Limb (tissue), 2 donors: ENCODE measurements around the gene LIG3.
"Not testable (repeated sequence)": the region's sequence is repeated elsewhere in the genome, so short reads cannot be mapped to it uniquely, and the experiment has no call there.

Experiments used
- DNase-seq, 2 donors: peaks; one replicate each; pipeline ENCODE4 v3.0.0-alpha.2; 2016; ENCODE audit errors: extremely low spot score in 2 of 2

Gene LIG3

DNA sequence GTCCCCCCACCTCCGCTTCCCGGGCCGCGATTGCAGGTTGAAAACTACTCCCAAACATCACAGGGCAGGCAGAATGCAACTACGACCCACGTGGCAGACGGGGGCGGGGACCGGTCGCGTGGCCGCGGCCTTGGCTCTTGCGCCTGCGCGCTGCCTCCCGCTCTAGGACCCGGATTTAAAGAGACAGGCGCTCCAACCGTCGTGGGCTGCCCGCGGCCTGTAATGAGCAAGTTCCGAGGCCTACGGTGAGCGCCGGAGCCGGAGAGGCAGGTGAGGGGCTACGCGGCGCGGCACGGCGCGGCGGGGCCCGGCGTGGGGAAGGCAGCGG is at the start of gene LIG3:
LIG3 (plus strand) TSS at position 160 of the 328 bp plus-strand sequence. CDS start 2,494 bp downstream, outside the sequence.
- peak; percentile 95 to 97 for DNase-seq

DNA sequence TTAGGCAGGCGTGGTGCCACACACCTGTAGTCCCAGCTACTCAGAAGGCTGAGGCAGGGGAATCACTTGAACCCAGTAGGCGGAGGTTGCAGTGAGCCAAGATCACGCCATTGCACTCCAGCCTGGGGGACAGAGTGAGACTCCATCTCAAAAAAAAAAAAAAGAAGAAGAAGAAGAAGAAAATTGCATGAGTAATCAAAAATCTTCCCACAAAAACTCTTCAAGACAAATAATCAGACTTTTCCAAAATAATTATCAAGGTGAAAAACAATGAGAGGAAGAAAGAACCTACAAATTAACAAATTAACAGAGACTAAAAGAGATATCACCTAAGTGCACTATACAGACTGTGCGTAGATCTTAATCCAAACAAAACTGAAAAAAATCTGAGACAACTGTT is 29.5 kb upstream of the LIG3 start:
- DNase-seq: not testable (repeated sequence)

DNA sequence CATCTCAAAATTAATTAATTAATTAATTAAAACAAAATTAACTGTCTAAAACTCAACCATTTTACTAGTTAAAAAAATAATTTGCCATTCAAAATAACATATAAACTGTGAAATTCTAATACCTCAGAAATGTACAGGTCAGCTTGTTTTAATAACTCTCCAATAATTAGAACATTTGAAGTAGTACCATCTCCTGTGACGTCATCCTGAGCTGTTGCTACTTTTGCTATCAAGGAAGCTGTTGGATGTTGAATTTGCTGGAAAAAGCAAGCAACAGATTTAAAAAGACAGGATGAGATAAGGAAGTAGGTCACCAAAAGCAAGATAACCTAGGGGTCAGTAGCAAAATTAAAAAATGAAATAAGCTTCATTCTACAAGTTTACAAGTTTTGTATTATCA is 21.9 kb upstream of the LIG3 start:
- no peak for DNase-seq

DNA sequence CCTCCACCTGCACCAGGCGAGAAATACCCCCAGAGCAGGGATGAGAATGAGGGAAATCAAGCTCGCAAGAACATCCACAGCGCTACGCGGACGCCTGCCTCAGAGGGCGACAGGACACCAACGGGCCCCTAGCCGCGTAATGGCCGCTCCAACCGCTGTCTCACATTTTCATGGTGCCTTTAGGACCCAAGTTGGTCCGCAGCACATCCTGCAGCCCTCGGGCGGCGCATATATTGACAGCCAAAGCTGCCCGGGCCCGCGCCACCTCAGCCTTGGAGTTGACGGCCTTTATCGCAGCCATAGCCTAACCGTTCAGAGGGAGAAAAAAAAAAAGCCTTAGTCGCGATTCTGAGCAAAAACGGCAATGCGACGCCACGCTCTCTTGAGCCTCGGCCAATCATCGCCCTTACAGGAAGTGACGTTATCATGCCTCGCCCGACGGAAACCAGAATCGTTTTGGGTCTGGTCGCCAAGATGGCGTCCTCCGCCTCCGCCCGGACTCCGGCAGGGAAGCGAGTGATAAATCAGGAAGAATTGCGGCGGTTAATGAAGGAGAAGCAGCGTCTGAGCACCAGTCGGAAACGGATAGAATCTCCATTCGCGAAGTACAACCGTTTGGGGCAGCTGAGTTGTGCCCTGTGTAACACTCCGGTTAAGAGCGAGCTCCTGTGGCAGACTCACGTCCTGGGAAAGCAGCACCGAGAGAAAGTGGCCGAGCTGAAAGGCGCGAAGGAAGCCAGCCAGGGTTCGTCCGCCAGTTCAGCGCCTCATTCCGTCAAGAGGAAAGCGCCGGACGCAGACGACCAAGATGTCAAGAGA is 19.0 kb upstream of the LIG3 start, which contains the start of the genes CCT6B and ZNF830:
CCT6B (minus strand) TSS at position 368 of the 819 bp plus-strand sequence; CDS start at position 301, 67 bp downstream.
ZNF830 (plus strand) TSS at position 448 of the 819 bp plus-strand sequence; CDS start at position 475, 27 bp downstream.
- DNase-seq: peak; percentile 94

DNA sequence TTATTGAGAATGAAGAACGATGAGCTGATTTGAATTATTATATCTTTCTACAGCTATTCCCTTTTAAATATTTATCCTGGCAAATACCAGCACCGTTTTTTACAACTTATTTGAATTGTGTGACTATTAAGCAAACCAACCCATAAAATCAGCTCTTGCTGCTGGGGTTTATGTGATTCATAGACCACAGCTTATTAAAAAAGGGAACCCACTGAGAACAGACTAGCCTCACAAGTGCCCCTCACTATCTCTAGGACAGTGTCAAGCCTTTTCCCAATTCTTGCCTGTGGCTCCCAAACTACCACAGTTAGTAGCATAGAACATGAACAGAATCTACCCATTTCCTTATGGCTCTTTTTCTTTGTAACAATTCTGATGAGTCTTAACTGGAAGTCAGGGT is 6.1 kb upstream of the LIG3 start:
- DNase-seq: no peak

DNA sequence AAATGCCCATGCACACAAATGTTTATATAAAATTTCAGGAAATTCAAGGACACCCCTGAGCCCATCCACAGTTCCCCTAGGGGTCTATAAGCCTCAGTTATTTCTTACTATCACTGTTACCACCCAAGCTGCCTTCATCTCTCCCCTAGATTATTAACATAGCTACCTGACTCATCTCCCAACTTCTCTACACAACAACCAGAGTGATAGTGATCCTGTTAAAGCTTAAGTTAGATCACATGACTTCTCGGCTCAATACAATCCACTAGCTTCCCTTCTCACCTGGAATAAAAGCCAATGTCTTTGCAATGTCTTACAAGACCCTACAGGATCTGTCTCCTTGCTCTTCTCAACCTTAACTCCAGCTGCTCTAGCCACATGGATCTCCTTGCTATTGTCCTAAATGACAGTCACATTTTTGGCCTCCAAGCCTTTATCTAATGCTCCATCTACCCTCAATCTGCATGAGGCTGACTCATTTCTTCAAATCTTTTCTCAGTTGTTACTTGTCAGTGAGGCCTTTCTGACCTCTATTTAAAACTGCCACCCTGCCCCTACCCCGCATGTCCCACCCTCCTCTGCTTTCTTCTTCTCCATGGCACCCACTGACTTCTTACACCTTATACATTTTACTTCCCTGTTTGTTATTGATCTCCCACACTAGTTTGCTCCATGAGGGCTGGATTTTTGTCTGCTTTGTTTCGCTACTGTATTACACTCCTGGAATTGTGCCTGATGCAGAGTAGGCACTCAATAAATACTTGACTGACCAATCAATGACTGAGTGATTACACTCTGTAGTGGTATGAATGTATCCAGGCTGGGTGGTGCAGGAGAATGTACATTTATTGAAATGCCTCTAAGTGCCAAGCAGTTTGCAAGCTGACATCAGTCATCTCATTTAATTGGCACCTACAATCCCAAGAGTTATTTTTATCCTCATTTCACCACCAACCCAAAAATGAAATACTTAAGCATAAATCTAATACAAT is 5.2 kb upstream of the LIG3 start:
- DNase-seq: no peak

DNA sequence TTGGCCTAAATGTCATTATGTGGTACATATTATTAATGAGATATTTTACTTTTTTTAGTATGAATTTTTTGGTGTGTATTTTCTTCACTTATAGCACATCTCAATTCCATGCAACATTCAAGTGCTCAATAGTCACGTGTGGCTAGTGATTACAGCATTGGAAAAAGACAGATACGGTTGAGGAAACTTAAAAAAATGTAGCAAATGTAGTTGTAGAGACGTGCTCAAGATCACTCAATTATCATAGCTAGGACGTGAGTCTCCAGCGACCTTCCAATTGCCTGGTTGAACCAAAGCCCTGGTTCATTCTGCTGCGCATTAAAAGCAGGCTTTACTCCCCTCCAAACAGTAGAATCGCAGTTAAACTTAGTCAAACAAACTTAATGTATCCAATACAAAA is 1.2 kb upstream of the LIG3 start:
- no peak for DNase-seq

DNA sequence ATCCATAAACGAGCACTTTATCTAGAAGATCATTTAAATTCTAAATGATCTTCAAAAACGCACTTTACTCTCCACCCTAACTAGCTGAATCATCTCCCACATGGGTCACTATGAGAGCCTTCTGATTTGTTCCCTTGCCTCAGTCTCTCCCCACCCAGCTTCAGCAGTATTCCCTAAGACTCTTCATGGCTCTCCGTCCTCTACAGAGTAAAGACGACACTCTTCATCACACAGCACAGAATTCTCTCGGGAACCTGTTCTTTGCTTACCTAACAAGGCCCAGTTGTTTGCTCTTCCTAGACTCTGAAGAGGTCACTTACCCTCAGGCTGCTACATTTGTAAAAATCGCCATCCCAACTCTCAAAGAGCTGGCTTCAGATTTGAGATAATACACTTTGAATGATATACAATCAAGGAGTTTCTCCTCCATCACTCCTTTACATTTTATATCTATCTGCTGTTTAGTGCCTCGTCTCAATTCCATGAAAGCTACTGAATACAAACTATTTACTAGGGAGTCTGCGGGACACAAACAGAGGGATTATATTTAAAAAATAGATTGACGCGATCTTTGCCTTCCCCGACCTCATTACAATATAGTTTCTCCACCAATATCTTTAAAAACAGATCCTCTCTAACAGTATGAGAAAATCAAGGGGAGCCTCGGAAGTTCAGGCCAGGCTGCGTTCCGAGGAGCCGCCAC is 511 bp upstream of the LIG3 start:
- no peak for DNase-seq

DNA sequence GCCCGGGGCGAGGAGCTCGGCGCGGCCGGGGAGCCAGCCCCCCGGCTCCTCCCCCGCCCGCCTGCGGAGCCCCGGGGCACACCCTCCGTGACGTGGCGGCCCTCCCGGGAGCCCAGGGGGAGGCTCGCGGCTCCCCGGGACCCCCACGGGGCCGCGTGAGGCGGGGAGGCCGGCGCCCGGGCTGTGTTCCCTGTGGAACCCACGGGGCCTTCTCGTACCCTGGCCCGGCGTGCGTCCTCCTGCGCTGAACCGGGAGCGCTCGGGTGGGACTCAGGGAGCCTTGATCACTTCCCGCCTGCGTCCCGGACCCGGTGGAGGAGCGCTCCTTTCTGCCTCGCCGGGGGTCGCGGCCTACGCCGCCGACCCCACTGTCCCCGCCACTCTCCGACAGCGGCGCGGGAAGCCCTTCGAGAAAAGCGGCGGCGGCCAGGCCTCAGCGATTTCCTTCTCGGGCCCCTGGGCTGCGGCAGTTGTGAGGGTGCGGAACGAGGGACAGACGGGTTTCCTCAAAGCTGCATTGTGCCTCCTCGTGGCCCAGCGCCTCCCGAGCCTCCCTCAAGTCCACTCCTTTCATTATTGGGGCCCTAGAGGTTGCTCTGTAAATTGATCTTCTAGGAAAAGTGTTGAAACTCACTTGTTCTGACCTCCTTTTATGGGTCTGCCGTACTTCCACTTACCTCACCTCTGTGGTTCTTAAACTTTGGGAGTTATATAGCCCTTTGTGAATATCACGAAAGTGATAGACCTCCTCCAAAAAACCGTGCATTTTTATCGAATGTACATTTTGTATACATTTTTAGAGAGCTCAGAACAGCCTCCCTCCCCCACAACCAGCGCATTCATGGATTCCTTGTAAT is 597 bp downstream of the LIG3 start:
- DNase-seq: peak in 1 of 2 donors; percentile 71

DNA sequence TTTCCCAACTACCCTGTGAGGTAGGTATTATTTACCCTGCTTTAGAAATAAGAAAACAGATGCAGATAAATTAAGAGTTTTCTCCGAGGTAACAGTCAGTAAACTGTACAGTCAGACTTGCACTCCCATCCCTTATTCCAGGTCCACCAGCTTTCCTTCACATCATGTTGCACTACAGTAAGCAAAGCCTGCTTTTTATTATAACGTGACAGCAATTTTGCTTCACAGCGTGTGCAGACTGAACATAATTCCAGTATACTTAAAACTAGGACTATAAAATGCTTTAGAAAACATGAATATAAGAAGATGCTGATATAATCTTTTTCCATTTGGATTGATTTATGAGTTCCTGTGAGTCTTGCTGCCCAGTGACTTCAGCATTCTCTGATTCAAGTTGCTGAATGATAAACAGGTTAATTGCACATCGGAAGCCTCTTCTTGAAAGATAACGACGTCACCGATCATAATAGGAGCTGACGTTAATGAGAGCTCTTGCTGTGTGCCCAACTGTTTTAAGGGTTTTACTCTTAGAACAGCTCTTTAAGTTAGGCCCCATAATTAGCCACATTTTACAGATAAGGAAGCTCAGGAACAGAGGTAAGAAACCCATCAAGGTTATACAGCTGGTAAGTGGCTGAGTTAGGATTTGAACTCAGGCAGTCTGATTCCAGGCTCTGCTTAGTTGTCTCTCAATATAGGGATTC is 1.4 kb downstream of the LIG3 start:
- DNase-seq: no peak

DNA sequence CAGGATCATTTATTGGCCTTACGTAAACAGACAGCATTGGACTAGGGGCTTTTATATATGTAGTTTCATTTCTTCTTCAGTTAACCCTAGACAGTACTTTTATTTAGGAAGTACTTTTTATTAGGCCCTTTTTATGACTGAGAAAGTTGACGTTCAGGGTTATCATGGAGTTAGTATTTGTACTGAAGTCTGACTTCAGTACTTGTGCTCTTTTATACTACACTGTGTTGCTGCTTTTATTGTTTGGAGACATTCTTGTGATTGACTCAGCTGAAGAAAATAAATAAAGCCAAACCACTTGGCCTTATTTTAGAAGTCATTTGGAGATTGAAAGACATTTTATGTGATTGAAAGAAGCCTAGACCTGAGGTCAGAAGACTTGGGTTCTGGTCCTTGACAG is 6.9 kb downstream of the LIG3 start:
- no peak for DNase-seq

DNA sequence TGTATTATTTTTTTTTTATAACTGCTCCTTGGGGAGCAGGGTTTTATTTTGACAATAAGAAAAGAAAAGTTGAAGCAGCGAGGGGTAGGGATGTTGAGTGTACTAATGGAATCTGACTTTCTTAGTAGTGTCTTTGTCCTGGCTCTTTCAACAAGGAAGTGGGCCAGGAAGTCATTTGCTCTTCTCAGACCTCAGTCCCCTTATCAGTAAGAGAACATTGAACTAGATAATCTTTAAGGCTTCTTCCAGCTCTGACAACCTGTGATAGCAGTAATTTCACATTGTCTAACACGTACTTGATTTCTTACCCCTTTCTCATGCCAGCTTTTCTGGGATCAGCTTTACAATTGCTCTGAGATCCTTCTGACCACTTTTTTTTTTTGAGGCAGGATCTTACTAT is 8.3 kb downstream of the LIG3 start:
- no peak for DNase-seq

DNA sequence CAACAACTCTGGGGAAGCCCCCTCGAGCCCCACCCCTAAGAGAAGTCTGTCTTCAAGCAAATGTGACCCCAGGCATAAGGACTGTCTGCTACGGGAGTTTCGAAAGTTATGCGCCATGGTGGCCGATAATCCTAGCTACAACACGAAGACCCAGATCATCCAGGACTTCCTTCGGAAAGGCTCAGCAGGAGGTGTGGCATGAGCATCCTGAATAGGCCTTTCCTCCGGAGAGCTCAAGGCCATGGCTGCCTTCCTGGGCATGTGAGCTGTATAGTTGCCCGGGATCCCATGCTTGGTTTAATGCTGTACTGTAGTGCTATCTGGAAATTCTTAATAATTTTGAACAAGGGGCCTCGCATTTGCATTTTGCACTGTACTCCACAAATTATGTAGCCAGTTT is 9.2 kb downstream of the LIG3 start:
- DNase-seq: no peak

DNA sequence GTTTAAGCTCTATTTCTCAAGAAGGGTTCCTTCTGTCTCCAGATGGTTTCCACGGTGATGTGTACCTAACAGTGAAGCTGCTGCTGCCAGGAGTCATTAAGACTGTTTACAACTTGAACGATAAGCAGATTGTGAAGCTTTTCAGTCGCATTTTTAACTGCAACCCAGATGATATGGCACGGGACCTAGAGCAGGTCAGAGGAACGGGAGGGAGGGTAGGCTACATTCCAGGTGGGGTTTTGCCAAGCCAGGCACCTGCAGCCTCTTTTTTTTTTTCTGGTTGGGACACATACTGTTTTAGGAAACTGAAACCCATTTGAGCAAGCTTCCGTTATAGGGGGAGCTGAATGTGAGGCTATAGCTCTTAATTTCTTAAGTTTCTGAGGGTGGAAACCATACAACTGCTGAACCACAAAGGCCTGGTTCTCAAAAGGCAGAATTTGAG is 10.6 kb downstream of the LIG3 start:
- no peak for DNase-seq

DNA sequence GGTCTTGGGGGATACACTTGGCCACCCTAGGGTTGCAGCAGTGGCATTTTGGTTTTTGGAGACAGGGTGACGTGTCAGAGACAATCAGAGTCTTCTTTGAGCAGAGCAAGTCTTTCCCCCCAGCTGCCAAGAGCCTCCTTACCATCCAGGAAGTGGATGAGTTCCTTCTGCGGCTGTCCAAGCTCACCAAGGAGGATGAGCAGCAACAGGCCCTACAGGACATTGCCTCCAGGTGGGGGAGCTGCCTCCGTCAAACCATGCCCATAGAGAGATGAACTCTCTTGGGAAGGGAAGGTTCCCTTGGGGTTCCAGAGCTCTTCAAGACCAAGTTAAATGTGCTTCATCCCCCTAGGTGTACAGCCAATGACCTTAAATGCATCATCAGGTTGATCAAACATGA is 11.3 kb downstream of the LIG3 start:
- DNase-seq: no peak

DNA sequence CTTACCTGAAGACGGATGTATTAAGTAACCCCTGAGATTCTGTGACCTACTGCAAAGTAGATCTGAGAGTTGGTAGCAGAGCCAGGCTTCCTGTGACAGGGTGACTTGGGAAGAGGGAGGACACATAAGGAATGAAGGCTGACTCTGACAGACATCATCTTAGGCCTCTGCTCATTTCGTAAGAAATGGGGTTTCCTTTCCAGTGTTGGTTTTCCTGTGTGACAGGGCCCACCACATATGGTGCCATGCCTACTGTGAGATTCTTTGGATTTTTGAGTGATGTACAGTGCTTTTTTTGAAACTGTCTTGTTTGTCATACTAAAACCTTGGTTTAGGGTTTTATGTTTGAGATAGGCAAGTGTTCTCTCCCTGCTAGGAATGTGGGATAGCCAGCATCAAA is 12.7 kb downstream of the LIG3 start:
- no peak for DNase-seq

DNA sequence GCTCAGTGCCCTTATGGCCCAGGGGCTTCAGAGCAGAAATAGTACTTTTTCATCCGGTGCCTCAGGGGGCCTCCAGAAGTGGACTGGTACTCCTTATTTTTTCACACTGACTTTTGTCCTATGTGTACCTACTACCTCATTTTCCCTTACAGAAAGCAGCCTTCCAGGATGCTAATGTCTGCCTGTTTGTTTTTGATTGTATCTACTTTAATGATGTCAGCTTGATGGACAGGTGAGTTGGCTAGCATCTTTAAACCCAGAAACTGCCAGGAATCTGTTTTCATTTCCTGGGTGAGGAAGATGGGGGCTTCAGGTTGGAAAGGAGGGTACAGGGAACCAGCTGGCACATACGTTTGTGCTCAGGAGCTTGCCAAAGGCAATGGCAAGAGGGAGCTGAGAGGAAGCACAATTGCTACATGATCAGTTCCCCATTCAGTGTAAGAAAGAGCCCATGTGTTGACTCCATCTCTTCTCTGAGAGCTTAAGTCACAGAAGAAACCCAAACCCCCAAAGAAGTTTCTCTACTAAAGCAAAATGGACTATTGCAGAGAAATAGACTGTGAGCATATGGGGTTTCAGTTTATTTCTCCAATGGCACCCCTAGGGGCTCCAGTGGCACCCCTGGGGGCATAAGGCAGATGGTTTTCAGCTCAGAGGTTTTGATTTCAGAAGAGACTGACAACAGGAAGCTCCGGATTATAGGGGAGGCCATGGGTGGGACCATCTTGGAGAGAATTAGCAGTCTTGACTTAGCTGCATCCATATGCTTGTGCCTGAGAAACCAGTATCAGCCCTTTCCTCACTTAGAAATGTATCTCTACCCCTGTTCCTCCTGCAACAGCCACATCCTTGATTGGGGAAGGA is 16.3 kb downstream of the LIG3 start:
- DNase-seq: peak in 1 of 2 donors; percentile 12

DNA sequence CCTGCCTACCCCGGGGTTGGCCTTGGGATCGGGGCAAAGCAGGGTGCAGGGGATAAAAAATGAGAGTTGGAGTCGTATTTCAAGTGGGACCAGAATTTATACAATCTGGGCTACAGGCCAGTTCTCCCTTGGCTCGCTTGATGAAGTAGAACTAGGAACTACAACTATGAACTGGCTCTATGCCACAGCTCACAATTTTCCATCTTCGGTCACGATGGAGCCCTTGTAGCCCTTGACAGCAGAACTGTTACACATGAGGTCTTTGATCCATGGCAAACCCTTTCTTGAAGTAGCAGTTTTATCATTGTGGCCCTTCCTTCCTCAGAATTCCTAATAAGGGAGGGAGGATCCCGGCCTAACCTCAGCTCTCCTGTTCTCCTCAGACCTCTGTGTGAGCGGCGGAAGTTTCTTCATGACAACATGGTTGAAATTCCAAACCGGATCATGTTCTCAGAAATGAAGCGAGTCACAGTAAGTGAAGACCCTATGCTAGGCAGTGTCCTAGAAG is 17.1 kb downstream of the LIG3 start:
- peak; percentile 68 to 81 for DNase-seq

DNA sequence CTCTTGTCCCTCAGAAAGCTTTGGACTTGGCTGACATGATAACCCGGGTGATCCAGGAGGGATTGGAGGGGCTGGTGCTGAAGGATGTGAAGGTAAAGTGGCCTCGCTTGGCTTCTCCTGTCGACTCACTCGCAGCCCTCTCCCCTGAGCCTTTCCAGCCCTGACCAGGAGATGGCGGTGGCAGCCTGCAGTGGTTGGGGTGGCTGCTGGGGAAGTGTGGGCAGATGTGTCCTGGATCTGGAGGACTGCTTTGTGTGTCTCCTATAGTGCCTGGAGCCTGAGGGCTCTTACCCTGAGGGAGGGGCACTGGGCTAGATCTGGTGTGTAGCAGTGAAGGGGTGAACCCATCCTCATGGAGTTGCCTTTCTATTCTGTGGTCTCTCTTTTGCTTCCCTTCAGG is 17.9 kb downstream of the LIG3 start:
- DNase-seq: peak in 1 of 2 donors; percentile 60
